Spleen (tissue), 11 donors: ENCODE data around the gene LSM7. TPM values are rescaled to one million over a fixed set of nuclear protein-coding genes. Genes with fewer than 3 reads are reported as not detected.

Source experiments
- DNase-seq: peaks from one replicate; pipeline ENCODE4 v3.0.0-alpha.2; 2020
- H3K27ac ChIP-seq, 8 donors: fragments of 200-600 bp; sonication (generic) in 7 of 8; 1 replicate in 4 of 8; 2 replicates in 4 of 8; pipeline versions ENCODE4 v1.5.0 to v1.8.0; 2016 to 2021; ENCODE audit warnings: inconsistent platforms in 4 of 8, mild to moderate bottlenecking in 4 of 8, moderate library complexity in 1 of 8
- H3K27me3 ChIP-seq, 7 donors: fragments of 200-600 bp; sonication (generic) in 6 of 7; replicated peaks in 1 of 7; 1 replicate in 4 of 7; 2 replicates in 3 of 7; pipeline versions ENCODE4 v1.5.0 to v1.8.0; 2016 to 2021; ENCODE audit warnings: inconsistent platforms in 3 of 7, mild to moderate bottlenecking in 1 of 7
- H3K36me3 ChIP-seq, 6 donors: fragments of 200-600 bp; sonication (generic) in 5 of 6; 1 replicate in 4 of 6; 2 replicates in 2 of 6; pipeline versions ENCODE4 v1.5.0 to v1.8.0; 2016 to 2021; ENCODE audit warnings: inconsistent platforms in 2 of 6
- H3K4me1 ChIP-seq, 6 donors: fragments of 200-600 bp; sonication (generic) in 5 of 6; 1 replicate in 3 of 6; 2 replicates in 3 of 6; pipeline versions ENCODE4 v1.5.0 to v1.8.0; 2016 to 2021; ENCODE audit warnings: inconsistent platforms in 3 of 6
- H3K4me3 ChIP-seq, 8 donors: fragments of 200-600 bp; sonication (generic) in 7 of 8; 1 replicate in 4 of 8; 2 replicates in 4 of 8; pipeline versions ENCODE4 v1.5.0 to v1.8.0; 2016 to 2021; ENCODE audit warnings: inconsistent platforms in 4 of 8, mild to moderate bottlenecking in 4 of 8, moderate library complexity in 2 of 8
- H3K9me3 ChIP-seq, 8 donors: fragments of 200-600 bp; sonication (generic) in 7 of 8; 1 replicate in 4 of 8; 2 replicates in 4 of 8; pipeline versions ENCODE4 v1.5.0 to v1.8.0; 2016 to 2021; ENCODE audit warnings: inconsistent platforms in 4 of 8
- CTCF ChIP-seq, 11 experiments: fragments of 200-600 bp in 7 of 11; fragments of 450-650 bp in 4 of 11; sonication (generic) in 4 of 11; IDR thresholded peaks in 8 of 11; conservative IDR thresholded peaks in 3 of 11; 1 replicate in 7 of 11; 2 replicates in 4 of 11; pipeline versions ENCODE4 v1.4.0 to v1.8.0; 2016 to 2021; ENCODE audit warnings: antibody characterized with exemption in 11 of 11, inconsistent platforms in 4 of 11, mild to moderate bottlenecking in 1 of 11
- POLR2A ChIP-seq, 3 donors: fragments of 450-650 bp; IDR thresholded peaks; one replicate each; pipeline ENCODE4 v1.5.1; 2017; ENCODE audit warnings: antibody characterized with exemption in 3 of 3, mild to moderate bottlenecking in 1 of 3
- POLR2AphosphoS5 ChIP-seq, 3 donors: sonication (generic); formaldehyde crosslinking; IDR thresholded peaks; one replicate each; pipeline ENCODE4 v1.5.1; 2017; ENCODE audit warnings: antibody characterized with exemption in 3 of 3
- WGBS, 5 donors: extraction: QIAGEN DNeasy Blood & Tissue Kit in 3 of 5; methylation state at CpG; one replicate each; pipeline versions ENCODE4 v1.1.5 to v1.1.7; 2013 to 2018; 5-methylcytosine and 5-hydroxymethylcytosine counted together
- intact Hi-C: fragments of 100-400 bp; cut with DNase I; formaldehyde crosslinking; loops from one replicate; pipeline ENCODE4 v1.15.0; 2023; ENCODE audit warnings: low total_unique reads
- polyA plus RNA-seq, 3 donors: library from polyadenylated mRNA; stranded (reverse); fragments of 200-250 nt; gene quantifications; one replicate each; pipeline ENCODE4 v1.2.1, GENCODE V29; 2013
- total RNA-seq, 7 donors: library from RNA; depleted of rRNA in 3 of 7; stranded (reverse); fragments of >200 nt in 3 of 7; fragmentation: NEBNext Ultra II Directional in 4 of 7; extraction: Animal tissue kit (Norgen Biotek cat#: 25700) in 4 of 7; gene quantifications; one replicate each; pipeline versions ENCODE4 v1.1.0 to v1.2.1, GENCODE V29; 2016 to 2021
- donor health status: healthy with polysubstance abuse.
- donor health status: DM: no; HTN: no; CAD: no; lungs with moderate emphysema.
- donor health status: DM: no; HTN: no; CAD: no.
- donor health status: Bipolar disorder and iron deficiency.
- donor health status: healthy.
- donor health status: DM: no; HTN: no; CAD: no.
- donor health status: DM: yes; HTN: yes; CAD: no.

Gene LSM7
- total and polyA plus RNA-seq, 10 donors, result 60.7 to 524 (median 111) TPM

GRCh38 chr19:2337329-2337707, 8.9 kb upstream of the LSM7 start:
- Histone ChIP-seq H3K9me3 (no peaks in the 10 kb centered on the region), H3K27me3 (no peaks in the 10 kb centered on the region), H3K36me3 (peaks cover 0 to 61% (median 40%) of the 10 kb centered on the region in 6 donors), H3K4me1 (peaks cover 9 to 24% (median 17%) of the 10 kb centered on the region in 6 donors), H3K27ac (no peak overlapping the region), H3K4me3 (no peak overlapping the region)
- WGBS, 5 donors, result 60 to 88% (median 82%) methylated on average over 4 to 19 of the region's 19 CpGs
- no peak for DNase-seq
- intact Hi-C loops, result no loop called here
- TF ChIP-seq CTCF (IDR thresholded peaks at IDR 0.05 in 8 of 11, conservative IDR thresholded peaks at IDR 0.05 in 3 of 11) (no peak), POLR2AphosphoS5 (IDR thresholded peaks at IDR 0.05) (peak in 1 of 3 donors; percentile 48), POLR2A (IDR thresholded peaks at IDR 0.05) (no peak)

- intact Hi-C loops, result no loop called here
- H3K4me1 ChIP-seq, result peaks cover 10 to 30% (median 23%) of the 10 kb centered on the region in 6 donors
- DNase-seq, result no peak
- H3K4me3 ChIP-seq, result no peak overlapping the region
- peaks cover 0 to 55% (median 35%) of the 10 kb centered on the region in 6 donors for H3K36me3 ChIP-seq
- no peaks in the 10 kb centered on the region for H3K9me3 ChIP-seq
- no peak overlapping the region for H3K27ac ChIP-seq
- WGBS, 5 donors, result 89 to 95% (median 91%) methylated on average over 25 to 33 of the region's 33 CpGs
- no peak for TF ChIP-seq POLR2AphosphoS5 (IDR thresholded peaks at IDR 0.05)
- TF ChIP-seq POLR2A (IDR thresholded peaks at IDR 0.05), result no peak
- TF ChIP-seq CTCF (IDR thresholded peaks at IDR 0.05 in 8 of 11, conservative IDR thresholded peaks at IDR 0.05 in 3 of 11), result no peak
- H3K27me3 ChIP-seq, result no peaks in the 10 kb centered on the region
Measured at GRCh38 chr19:2336528-2337328, 8.3 kb upstream of the LSM7 start.

- TF ChIP-seq POLR2AphosphoS5 (IDR thresholded peaks at IDR 0.05) (no peak), POLR2A (IDR thresholded peaks at IDR 0.05) (no peak), CTCF (IDR thresholded peaks at IDR 0.05 in 8 of 11, conservative IDR thresholded peaks at IDR 0.05 in 3 of 11) (no peak)
Measured at GRCh38 chr19:2335848-2336247, 7.5 kb upstream of the LSM7 start.

More at GRCh38 chr19:2335848-2336247, 7.5 kb upstream of the LSM7 start:
- Histone ChIP-seq H3K36me3 (peaks cover 0 to 46% (median 27%) of the 10 kb centered on the region in 6 donors), H3K4me1 (peaks cover 14 to 39% (median 31%) of the 10 kb centered on the region in 6 donors), H3K4me3 (no peak overlapping the region), H3K27me3 (no peaks in the 10 kb centered on the region), H3K9me3 (no peaks in the 10 kb centered on the region), H3K27ac (no peak overlapping the region)
- intact Hi-C loops, result no loop called here
- 64 to 98% (median 92%) methylated on average over 3 of the region's 3 CpGs for WGBS, 5 donors
- DNase-seq, result no peak
